GM12892 (cell line): ENCODE results near the gene ERICH4.

Experiments
- POLR2A ChIP-seq: IDR thresholded peaks from 2 replicates; pipeline ENCODE4 v1.6.1; 2011; ENCODE audit warnings: low read depth, low read length, control low read depth
- POLR2AphosphoS5 ChIP-seq: IDR thresholded peaks from 2 replicates; pipeline ENCODE4 v1.6.1; 2011; ENCODE audit warnings: low read depth, low read length, control low read depth
- TAF1 ChIP-seq: IDR thresholded peaks from 2 replicates; pipeline ENCODE4 v1.6.1; 2011; ENCODE audit warnings: low read depth, mild to moderate bottlenecking, control low read depth, low read length, borderline replicate concordance

GRCh38 chr19:41479757-41480191, 36.8 kb downstream of the ERICH4 start:
- TF ChIP-seq POLR2A (no peak), POLR2AphosphoS5 (no peak), TAF1 (no peak)
